Hematopoietic multipotent progenitor cell treated with erythropoietin and hydrocortisone succinate and interleukin-3 and kit ligand, for 17 days (in vitro differentiated cells): ENCODE data around the gene SWAP70.
"Not testable (repeated sequence)": the region's sequence is repeated elsewhere in the genome, so short reads cannot be mapped to it uniquely, and the experiment has no call there.

Experiments
- DNase-seq: peaks from one replicate; pipeline ENCODE4 v3.0.0-alpha.2; 2015; ENCODE audit warnings: low spot score

Gene SWAP70

DNA sequence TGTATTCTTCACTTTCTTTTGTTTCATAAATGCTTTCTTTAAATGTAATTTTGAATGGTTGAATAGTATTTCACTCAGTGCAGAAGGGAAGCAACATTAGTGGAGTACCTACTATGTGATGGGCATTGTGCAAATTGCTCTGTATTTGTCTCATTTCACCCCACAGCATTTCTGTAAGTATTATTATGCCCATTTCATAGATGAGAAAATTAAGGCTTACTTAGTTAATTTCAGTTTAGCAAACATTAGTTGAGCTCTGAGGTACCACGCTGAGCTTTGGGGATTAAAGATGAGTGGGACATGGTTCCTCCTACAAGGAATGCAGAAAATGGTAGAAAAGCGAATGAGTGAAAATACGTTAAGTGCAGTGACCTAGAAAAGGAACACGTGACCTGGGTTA, 58.1 kb downstream of the SWAP70 start:
- DNase-seq, result no peak

DNA sequence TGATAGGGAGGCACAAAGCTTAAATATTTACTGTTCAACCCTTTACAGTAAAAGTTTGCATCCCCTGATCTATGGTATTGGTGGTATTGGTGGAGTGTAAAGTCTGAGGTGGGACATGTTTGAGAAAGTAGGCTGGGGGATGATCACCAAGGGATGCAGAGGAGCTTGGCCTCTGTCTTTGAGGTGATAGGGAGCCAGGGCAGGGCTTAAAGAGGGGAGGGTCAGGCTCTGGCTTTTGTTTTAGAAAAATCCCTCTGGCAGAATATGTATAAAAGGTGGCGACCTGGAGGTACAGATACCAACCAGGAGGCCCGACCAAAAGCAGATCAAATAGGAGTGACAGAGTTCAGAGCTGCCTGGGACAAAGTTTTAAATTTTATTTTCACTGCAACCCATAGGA, 59.0 kb downstream of the SWAP70 start:
- no peak for DNase-seq

DNA sequence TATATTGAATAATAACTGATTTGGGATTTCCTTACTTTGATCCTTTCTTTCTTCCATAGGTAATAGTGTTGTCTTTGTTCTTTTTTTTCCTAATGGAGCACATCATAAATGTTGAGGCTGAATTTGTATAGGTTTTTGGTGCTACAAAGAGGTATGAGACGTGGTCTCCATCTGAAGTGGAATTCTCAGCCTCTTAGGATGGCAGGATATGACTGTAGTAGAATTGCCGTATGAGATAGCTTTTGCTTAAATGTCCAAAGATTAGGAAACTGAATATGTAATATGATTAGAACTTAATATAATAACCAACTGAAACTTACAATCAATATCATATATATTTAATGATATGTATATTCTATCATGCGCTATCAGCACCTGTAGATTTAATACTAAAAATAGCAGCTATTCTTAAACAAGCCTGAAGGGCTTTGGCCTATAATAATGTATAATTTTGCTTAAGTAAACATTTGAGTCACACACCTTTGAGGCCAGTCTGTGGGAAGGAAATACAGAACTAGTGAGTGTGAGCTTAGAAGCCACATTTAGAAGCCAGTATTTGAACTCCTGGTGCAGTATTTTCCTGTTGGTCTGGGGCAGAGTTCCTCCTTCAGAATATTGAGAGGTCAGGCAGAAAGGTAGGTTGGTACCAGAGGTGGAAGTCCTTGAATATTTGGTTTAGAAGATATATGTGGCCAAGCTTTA, 62.6 kb downstream of the SWAP70 start:
- DNase-seq, result no peak

DNA sequence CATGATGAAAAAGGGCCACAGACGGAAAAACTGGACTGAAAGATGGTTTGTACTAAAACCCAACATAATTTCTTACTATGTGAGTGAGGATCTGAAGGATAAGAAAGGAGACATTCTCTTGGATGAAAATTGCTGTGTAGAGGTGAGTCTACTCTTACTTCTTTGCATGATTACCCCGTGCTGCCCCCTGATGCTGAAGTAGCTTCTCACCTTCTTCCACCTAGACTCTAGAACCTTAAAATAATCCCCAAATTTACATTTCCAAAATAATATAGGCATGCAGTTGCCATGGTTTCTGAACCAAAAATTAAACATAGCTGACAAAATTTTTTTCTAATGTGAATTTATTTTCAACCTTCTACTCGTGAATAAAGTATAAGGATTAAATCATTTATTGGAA, 64.2 kb downstream of the SWAP70 start:
- no peak for DNase-seq

DNA sequence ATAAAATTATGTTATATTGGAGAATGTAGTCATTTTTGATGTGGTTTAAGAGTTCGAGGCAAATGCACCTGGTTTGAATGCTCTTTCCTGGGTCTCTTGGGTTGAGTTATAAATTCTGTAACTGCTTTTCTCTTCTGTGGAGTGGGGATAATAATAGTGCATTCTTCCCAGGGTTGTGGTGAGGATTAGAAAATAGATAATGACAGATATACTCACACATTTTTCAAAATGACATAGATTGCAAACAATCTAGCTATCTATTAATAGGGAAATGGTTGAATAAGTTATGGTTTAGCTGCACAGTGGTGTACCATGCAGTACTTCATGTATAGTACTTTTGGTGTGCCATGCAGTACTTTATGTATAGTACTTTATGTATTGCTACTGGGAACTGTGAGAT, 67.4 kb downstream of the SWAP70 start:
- no peak for DNase-seq

DNA sequence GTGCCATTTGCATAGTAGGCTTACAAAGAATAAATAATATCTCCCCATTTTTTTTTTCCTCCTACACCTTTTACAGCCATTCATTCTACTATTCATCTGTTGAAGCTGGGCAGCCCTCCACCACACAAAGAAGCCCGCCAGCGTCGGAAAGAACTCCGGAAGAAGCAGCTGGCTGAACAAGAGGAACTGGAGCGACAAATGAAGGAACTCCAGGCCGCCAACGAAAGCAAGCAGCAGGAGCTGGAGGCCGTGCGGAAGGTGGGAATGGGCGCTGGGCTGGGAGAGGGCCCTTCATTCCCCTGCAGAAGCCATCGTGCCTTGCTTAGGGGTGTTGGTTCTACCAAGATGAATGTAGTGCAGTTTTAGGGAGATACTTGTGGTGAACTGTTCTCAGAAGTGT, 68.6 kb downstream of the SWAP70 start:
- no peak for DNase-seq

DNA sequence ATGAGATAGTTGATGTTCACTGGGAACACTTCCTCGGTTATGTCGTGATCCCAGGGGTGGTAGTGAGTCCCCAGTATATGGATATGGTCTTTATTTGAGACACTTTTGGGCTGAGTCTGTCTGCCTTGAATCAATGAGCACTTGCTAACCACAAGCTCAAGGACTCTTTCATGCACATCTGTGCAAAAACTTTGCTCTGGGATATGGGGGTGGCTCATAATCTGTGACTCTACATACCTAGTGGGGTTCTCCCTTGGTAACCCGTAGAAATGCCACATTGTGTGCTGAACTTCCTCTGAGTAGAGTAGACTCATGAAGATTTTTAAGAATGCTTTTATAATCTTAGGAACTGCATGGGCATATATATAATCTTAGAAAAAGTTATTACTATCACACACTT, 69.3 kb downstream of the SWAP70 start:
- no peak for DNase-seq

DNA sequence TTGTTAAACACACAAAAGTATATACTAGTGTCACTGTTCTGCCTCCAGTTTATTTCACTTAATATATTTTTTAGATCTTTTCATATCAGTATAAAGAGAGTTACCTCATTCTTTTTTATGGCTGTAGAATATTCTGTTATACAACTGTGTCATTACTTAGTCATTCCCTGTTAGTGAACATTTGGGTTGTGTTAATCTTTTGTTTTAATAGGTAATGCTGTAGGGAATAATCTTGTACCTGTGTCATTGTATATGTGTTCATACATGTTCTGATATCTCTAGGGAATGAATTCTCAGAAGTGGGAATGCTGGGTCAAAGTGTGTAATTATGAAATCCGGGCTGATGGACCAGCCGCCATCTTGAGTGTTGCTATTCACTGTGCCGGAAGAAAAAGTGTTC, 71.4 kb downstream of the SWAP70 start:
- no peak for DNase-seq

DNA sequence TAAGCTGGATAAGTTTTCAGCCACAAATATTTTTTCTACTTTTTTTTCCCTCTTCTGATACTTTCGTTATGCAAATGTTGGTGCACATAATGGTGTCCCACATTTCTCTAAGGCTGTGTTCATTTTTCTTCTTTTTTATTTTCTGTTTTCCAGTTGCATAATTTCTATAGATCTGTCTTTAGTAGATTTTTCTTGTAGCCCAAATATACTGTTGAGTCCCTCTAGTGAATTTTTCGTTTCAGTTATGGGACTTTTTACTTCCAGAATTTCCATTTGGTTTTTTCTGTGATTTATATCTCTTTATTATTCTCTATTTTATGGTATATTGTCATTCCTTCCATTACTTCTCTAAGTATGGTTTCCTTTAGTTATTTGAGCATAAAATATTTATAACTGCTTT, 72.0 kb downstream of the SWAP70 start:
- no peak for DNase-seq

DNA sequence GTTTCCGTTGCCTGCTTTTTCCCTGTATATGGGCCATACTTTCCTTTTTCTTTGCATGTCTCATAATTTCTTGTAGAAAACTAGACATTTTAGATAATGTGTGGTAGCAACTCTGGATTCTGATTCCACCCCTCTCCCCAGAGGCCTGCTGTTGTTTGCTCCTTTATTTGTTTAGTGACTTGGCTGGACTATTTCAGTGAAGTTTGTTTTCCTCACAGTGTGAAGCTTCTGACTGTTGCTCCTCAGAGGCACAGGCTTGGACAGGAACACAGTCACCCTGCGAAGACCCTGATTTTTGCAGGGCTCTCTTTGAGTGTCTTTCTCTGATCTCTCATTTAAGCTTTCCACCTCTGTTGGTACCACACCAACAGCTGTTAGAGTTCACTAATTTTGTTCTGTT, 72.5 kb downstream of the SWAP70 start:
- DNase-seq, result no peak

DNA sequence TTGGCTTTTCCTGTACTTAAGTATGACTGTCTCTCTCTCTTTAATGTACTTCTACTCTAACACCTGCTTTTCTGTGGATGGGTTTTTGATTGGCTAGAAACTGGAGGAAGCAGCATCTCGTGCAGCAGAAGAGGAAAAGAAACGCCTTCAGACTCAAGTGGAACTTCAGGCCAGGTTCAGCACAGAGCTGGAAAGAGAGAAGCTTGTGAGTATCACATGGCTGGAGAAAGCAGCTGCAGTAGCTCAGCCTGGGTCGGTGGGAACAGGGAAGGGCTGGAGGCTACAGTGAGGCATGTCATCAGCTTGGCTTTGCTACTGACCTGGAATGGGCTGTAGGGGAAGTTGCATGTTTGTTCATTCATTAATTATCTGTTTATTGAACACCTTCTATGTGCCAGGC, 74.2 kb downstream of the SWAP70 start:
- no peak for DNase-seq

DNA sequence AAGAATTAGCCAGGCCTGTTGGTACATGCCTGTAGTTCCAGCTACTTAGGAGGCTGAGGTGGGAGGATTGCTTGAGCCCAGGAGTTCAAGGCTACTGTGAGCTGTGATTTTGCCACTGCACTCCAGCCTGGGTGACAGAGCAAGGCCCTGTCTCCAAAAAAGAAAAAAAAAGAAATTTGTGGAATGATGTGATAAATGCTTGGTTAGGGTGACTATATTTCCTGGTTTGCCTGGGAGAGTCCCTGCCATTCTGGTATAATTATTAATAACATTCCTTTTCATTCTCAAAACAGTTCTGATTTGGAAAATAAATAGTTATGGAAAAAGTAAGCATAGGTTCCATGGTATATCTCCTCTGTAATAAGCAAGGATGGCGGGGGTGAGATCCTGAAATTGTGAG, 74.8 kb downstream of the SWAP70 start:
- no peak for DNase-seq

DNA sequence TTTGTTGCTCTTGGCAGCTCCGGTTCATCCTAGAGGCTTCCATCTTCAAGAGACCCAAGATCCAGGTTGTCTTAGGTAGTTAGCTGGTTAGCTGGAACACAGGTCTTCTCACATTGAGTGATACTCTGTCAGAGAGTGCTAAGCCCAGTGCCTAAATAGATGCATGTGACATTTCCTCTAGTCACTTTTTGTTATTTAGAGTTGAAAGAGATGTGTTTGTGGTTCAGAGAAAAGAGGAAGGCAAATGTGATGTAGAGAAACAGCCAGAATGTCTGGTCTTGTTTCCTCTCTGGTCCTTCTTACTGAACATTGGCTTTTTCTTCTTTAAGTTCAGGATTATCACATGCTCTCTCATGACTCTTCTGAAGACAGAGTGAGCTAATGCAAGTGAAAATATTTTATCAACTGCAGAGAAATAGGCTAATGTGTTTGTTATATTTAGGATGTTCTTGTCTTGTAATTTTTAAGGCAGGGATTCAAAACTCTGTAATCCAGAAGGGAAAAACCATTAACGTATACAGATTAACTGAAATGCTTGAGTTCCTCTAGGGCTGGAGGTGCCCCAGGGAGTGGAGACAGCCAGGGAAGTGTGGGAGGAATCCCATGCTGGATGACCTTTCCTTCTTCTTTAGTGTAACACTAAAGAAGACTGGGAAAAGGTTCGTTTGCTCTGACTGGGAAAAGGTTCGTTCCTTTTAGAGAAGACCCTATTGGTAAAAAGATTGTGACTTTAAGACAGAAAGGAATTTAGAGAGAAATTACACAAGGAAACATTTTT, 75.4 kb downstream of the SWAP70 start:
- DNase-seq, result no peak

DNA sequence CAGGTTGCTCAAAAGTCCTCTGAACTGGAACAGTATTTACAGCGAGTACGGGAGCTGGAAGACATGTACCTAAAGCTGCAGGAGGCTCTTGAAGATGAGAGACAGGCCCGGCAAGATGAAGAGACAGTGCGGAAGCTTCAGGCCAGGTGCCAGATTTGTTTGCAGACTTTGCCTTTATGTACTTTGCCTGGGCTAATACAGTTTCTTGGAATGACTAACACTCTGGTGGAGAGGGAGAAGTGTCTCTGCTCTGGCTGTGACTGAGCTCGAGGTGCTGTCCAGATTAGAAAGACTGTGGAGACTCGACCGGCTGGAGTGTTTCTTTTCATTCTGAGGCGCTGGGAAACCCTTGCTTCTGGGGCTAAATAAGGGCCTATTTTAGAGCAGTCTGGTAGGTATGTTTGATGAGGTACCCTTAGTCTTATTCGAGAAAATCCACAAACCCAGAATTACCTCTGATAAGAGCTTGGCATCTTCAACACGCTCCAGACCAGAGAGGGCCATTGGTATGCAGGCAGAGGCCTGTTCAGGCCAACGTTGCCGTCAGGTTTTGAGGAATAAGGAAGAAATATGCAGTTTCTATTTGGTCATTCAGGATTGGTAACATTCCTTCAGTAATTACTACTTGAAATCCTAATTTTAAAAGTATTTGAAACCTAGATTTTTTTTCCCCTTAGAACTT, 76.5 kb downstream of the SWAP70 start:
- no peak for DNase-seq

DNA sequence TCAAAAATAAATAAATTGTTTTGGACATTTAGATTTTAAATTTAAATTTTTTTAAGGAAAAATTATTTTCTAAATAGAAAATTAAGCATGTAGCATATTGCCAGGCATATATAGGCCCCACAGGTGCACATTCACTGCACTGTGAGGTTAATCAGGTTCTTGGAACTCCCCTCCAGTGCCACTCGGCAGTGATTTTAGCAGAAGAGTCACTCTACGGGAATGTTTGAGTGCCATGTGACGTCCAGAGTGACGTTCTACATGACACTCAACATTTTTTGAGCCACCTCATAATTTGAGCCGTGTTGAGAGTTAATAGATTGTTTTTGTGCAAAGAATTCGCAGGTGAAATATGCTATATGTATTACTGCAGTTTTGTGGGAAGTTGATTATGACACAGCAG, 77.4 kb downstream of the SWAP70 start:
- no peak for DNase-seq

DNA sequence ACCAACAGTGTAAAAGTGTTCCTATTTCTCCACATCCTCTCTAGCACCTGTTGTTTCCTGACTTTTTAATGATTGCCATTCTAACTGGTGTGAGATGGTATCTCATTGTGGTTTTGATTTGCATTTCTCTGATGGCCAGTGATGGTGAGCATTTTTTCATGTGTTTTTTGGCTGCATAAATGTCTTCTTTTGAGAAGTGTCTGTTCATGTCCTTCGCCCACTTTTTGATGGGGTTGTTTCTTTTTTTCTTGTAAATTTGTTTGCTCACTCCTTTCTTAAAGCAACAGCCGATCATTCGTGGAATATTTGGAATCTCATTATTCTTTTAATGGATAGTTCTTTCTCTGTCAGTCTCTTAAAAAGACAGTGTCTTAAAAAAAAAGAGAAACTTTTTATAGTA, 79.6 kb downstream of the SWAP70 start:
- DNase-seq, result not testable (repeated sequence)

DNA sequence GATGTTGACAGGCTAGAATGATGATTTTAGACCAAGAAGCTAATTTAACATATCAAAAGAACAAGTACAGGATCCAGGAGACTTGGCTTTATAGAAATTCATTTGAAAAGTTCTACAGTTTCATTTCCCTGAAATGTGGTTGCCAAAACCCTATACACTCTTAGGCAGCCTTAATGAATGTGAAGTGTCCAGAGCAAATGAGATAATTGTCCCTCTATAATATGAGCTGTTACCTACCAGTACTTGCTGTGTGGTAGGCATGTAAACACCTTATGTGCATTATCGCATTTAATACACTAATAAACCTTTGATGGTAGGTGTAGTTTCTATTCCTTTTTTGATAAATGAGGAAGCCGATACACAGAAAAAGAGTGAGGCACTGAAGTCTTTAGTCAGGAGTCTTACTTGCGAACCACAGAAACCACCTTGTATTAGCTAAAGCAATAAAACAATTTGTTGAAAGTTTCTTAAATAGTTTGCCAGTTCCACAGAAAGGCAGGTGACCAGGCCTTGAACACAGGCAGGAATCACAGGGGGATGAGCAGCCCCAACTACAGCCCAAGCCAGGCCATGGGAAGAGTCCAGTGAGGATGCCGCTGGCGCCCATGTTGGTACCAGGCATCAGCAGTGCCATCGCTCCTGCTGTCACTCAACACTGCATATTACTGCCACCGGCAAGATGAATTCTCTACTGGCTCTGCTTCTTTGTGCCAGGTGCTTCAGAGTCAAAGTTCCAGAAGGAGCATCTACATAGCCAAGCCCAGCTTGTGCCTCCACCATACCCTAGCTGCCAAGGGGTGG, 81.7 kb downstream of the SWAP70 start:
- DNase-seq, result no peak

DNA sequence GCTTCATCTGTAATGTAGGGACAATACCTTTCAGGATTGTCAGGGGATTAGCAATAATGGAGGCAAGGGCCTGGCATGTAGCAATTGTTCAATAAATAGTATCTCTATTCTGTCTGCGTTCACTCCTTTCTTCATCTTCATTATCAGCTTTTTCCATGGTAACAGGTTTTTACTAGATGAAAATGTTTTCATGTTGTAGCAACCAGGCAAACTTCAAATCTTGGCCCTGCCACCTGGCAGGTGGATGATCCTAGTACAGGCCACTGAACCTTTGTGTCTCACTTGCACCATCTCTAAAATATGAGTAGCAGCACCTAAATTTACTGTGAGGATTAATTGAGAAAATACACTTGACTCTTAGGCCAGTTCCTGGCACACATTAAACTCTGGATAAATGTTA, 83.4 kb downstream of the SWAP70 start:
- no peak for DNase-seq

DNA sequence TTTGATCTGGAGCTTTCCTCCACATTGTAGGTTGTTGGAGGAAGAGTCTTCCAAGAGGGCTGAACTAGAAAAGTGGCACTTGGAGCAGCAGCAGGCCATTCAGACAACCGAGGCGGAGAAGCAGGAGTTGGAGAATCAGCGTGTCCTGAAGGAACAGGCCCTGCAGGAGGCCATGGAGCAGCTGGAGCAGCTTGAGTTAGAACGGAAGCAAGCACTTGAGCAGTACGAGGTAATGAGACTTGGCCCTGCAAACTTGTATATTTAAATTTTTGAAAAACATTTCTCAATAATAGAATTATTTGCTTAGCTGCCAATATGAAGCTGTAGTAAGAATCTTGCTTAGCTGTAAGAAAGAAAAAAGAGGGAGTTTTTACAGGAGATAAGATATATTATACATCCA, 84.0 kb downstream of the SWAP70 start:
- DNase-seq, result no peak

DNA sequence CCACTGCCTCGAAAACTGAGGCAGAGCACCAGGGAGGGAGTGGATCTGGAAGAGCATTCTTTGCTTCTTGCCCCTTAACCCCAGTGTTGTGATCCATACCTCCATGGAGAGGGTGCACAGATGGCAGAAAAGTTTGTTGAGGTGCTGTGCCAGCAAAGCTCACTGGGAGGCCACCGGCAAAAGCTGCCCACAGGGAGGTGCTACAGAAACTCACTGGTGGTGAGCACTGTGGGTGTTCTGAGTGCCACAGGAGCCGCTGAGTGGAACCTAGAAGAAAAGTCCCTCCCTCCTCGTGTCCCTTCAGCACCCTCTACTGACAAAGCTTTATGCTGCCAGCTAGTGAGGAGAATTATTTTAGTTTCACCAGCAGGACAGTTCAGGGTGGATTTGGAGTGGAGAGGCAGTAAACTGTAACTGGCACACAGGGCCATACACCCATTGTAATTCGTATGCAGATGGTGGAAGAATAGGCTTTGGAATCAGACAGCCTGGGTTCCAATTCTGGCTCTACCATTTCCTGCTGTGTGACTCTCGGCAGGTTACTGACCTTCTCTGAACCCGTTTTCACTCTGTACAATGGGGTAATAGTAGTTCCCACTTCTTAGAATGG, 84.6 kb downstream of the SWAP70 start:
- DNase-seq, result peak; percentile 44

DNA sequence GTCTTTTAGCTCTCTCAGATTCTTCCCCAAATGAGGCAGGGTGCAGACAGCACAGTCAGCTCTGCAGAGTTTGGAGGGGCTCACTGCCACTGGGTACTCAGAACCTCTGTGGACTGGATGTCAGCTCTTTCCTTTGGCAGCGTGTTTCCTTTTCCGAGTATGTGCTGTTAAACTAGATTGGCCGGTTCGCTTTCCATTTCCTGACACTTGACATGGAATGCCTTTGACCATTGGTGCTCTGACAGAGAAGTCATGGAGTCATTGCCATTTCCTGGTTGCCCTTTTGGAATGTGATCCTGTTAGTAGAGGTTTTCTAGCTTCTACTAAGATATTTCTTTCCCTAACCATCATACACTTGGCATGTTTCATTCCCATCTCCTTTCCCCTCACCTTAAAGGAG, 86.7 kb downstream of the SWAP70 start:
- DNase-seq, result no peak

DNA sequence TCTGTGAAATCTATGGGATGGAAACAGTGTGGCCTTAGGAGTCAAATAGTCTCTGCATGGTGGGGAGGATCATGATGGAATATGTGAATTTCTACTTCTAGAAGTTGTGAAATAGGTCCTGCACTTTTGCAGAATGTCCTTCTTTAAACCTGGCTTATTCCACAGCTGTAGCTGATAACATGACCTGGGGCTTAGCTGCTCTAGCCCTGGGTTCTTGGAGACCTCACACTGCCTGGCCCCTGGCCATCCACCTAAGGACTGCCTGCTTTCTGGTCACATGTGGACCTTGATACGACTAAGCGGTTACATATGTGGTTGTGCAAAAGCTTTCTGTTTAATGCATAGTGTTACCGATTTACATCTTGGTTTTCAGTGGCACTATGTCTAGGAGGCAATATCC, 88.2 kb downstream of the SWAP70 start:
- no peak for DNase-seq
